HG03469 (cell line): ENCODE results near the gene LAPTM4A.

ENCODE experiments used
- ATAC-seq: cut with Tn5 transposase; IDR thresholded peaks from one replicate; pipeline ENCODE4 v1.9.1; 2021; ENCODE audit warnings: mild to moderate bottlenecking, moderate library complexity, moderate number of reproducible peaks; ENCODE audit not compliant: unreplicated experiment

The LAPTM4A gene

GRCh38 chr2:19989342-19989666, 62.1 kb downstream of the LAPTM4A start:
- ATAC-seq = no peak

- ATAC-seq = no peak
These were observed 62.8 kb downstream of the LAPTM4A start for GRCh38 chr2:19988600-19988999.

- peak; percentile 61 for ATAC-seq
These were observed 63.5 kb downstream of the LAPTM4A start for GRCh38 chr2:19987936-19988335.
